GM12878 (cell line): ENCODE results near the gene PRKN. TPM values are rescaled to one million over a fixed set of nuclear protein-coding genes. Genes with fewer than 3 reads are reported as not detected.

ENCODE experiments used
- ASH2L ChIP-seq: fragments of 300-600, 200-600 bp; sonication (generic); IDR thresholded peaks from 2 replicates; pipeline ENCODE4 v1.6.1; 2017; ENCODE audit warnings: low read depth, mild to moderate bottlenecking, borderline replicate concordance
- FOXK2 ChIP-seq: fragments of 450-650 bp; IDR thresholded peaks from 2 replicates; pipeline ENCODE4 v1.6.1; 2017; ENCODE audit warnings: mild to moderate bottlenecking, moderate library complexity
- FOXM1 ChIP-seq: IDR thresholded peaks from 2 replicates; pipeline ENCODE4 v1.6.1; 2012; ENCODE audit warnings: low read depth, mild to moderate bottlenecking, inconsistent platforms, low read length, moderate library complexity
- MXI1 ChIP-seq: fragments of 150-350 bp; IDR thresholded peaks from 2 replicates; pipeline ENCODE4 v1.6.1; 2011; ENCODE audit warnings: low read depth, mild to moderate bottlenecking, inconsistent platforms, low read length, improper control_type of control experiment
- NR2F1 ChIP-seq: fragments of 450-650 bp; conservative IDR thresholded peaks from 2 replicates; pipeline ENCODE4 v1.6.1; 2017; ENCODE audit warnings: mild to moderate bottlenecking
- RUNX3 ChIP-seq: IDR thresholded peaks from 2 replicates; pipeline ENCODE4 v1.6.1; 2012; ENCODE audit warnings: low read length, inconsistent platforms
- polyA plus RNA-seq, 11 experiments: library from polyadenylated mRNA; depleted of rRNA in 4 of 11; unstranded in 6 of 11; stranded (reverse) in 5 of 11; fragments of >200 nt; fragmentation: Nextera tagmentation in 4 of 11; fragmentation: Illumina TruSeq in 1 of 11; extraction: Ambion mirVana in 4 of 11; extraction: Trizol in 1 of 11; gene quantifications; 1 replicate in 1 of 11; 2 replicates in 10 of 11; pipeline versions ENCODE4 v1.2.1 to v1.2.3, GENCODE V29; 2011 to 2016; ENCODE audit warnings: inconsistent platforms in 2 of 11, missing spikeins in 2 of 11, low read depth in 1 of 11
- total RNA-seq, 4 experiments: library from RNA; depleted of rRNA in 3 of 4; stranded (reverse); fragments of >200 nt in 3 of 4; fragmentation: Illumina TruSeq in 1 of 4; extraction: Trizol in 1 of 4; gene quantifications; 2 replicates each; pipeline versions ENCODE4 v1.2.1 to v1.2.3, GENCODE V29; 2013 to 2021
- TF ChIP-seq, protein P1 (sequence below): fragments of 450-650 bp; IDR thresholded peaks from 2 replicates; pipeline ENCODE4 v1.6.1; 2017; ENCODE audit warnings: antibody characterized with exemption, mild to moderate bottlenecking, moderate library complexity
- TF ChIP-seq, protein P2 (sequence below): fragments of 450-650 bp; IDR thresholded peaks from 2 replicates; pipeline ENCODE4 v1.6.1; 2017; ENCODE audit warnings: mild to moderate bottlenecking
- TF ChIP-seq, protein P3 (sequence below): fragments of 450-650 bp; IDR thresholded peaks from 2 replicates; pipeline ENCODE4 v1.6.1; 2014; ENCODE audit warnings: mild to moderate bottlenecking

PRKN gene
- total and polyA plus RNA-seq, 10 of the 15 experiments (the other 5 are each of a cell fraction or from before 2014, with no cell fraction given), result 0.06 to 0.09 TPM; not detected in 8

DNA sequence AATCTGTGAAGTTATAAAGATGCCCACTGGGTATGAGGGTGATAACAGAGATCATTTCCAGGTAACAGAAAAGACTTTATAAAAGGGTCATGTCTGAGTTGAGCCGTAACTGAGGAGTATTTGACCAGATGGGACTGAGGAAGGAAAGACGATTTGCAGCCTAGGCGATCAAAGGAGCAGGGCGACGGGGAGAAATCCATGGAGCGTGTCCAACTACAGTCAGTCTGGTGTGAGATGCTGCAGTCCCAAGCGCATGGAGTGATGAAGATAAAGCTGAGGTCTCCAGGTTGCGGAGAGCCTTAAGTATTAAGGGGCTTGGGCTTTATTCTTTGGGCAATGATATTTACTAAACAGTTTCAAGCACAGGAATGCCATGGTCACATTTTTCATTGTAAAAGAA is 166.7 kb downstream of the PRKN start (continued):
- TF ChIP-seq, protein P1, sequence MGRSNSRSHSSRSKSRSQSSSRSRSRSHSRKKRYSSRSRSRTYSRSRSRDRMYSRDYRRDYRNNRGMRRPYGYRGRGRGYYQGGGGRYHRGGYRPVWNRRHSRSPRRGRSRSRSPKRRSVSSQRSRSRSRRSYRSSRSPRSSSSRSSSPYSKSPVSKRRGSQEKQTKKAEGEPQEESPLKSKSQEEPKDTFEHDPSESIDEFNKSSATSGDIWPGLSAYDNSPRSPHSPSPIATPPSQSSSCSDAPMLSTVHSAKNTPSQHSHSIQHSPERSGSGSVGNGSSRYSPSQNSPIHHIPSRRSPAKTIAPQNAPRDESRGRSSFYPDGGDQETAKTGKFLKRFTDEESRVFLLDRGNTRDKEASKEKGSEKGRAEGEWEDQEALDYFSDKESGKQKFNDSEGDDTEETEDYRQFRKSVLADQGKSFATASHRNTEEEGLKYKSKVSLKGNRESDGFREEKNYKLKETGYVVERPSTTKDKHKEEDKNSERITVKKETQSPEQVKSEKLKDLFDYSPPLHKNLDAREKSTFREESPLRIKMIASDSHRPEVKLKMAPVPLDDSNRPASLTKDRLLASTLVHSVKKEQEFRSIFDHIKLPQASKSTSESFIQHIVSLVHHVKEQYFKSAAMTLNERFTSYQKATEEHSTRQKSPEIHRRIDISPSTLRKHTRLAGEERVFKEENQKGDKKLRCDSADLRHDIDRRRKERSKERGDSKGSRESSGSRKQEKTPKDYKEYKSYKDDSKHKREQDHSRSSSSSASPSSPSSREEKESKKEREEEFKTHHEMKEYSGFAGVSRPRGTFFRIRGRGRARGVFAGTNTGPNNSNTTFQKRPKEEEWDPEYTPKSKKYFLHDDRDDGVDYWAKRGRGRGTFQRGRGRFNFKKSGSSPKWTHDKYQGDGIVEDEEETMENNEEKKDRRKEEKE, result no peak
- TF ChIP-seq FOXM1, result no peak
- TF ChIP-seq, protein P2, sequence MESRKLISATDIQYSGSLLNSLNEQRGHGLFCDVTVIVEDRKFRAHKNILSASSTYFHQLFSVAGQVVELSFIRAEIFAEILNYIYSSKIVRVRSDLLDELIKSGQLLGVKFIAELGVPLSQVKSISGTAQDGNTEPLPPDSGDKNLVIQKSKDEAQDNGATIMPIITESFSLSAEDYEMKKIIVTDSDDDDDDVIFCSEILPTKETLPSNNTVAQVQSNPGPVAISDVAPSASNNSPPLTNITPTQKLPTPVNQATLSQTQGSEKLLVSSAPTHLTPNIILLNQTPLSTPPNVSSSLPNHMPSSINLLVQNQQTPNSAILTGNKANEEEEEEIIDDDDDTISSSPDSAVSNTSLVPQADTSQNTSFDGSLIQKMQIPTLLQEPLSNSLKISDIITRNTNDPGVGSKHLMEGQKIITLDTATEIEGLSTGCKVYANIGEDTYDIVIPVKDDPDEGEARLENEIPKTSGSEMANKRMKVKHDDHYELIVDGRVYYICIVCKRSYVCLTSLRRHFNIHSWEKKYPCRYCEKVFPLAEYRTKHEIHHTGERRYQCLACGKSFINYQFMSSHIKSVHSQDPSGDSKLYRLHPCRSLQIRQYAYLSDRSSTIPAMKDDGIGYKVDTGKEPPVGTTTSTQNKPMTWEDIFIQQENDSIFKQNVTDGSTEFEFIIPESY, result no peak
- TF ChIP-seq ASH2L, result no peak
- TF ChIP-seq FOXK2, result no peak
- no peak for TF ChIP-seq RUNX3
- TF ChIP-seq, protein P3, sequence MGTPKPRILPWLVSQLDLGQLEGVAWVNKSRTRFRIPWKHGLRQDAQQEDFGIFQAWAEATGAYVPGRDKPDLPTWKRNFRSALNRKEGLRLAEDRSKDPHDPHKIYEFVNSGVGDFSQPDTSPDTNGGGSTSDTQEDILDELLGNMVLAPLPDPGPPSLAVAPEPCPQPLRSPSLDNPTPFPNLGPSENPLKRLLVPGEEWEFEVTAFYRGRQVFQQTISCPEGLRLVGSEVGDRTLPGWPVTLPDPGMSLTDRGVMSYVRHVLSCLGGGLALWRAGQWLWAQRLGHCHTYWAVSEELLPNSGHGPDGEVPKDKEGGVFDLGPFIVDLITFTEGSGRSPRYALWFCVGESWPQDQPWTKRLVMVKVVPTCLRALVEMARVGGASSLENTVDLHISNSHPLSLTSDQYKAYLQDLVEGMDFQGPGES, result no peak
- TF ChIP-seq MXI1, result no peak
- no peak for TF ChIP-seq NR2F1
